Karpas-422 (cell line): ENCODE results near the gene STMN3. TPM values are rescaled to one million over a fixed set of nuclear protein-coding genes. Genes with fewer than 3 reads are reported as not detected.

ENCODE experiments used
- DNase-seq: peaks from one replicate; pipeline ENCODE4 v3.0.0-alpha.2; 2015
- H2AFZ ChIP-seq: fragments of 200-600 bp; sonication (generic); 2 replicates; pipeline ENCODE4 v1.6.1; 2014; ENCODE audit warnings: antibody characterized with exemption, low read length, mixed read lengths
- H3K27ac ChIP-seq: fragments of 200-600 bp; sonication (generic); 2 replicates; pipeline ENCODE4 v1.5.1; 2014; ENCODE audit warnings: mild to moderate bottlenecking, low read length, moderate library complexity
- H3K27me3 ChIP-seq: fragments of 200-600 bp; sonication (generic); 2 replicates; pipeline ENCODE4 v1.6.1; 2014; ENCODE audit warnings: low read length, mixed read lengths
- H3K36me3 ChIP-seq: fragments of 200-600 bp; sonication (generic); 2 replicates; pipeline ENCODE4 v1.6.1; 2014; ENCODE audit warnings: low read length, mixed read lengths; ENCODE audit not compliant: insufficient read depth
- H3K4me1 ChIP-seq: fragments of 200-600 bp; sonication (generic); 2 replicates; pipeline ENCODE4 v1.6.1; 2014; ENCODE audit warnings: mild to moderate bottlenecking, low read length, mixed read lengths
- H3K4me2 ChIP-seq: fragments of 200-600 bp; sonication (generic); 2 replicates; pipeline ENCODE4 v1.6.1; 2014; ENCODE audit warnings: low read length, low read depth, mild to moderate bottlenecking; ENCODE audit not compliant: poor library complexity, severe bottlenecking
- H3K4me3 ChIP-seq: fragments of 200-600 bp; sonication (generic); 2 replicates; pipeline ENCODE4 v1.5.1; 2014; ENCODE audit warnings: mild to moderate bottlenecking, antibody characterized with exemption, low read length, mixed read lengths
- H3K79me2 ChIP-seq: fragments of 200-600 bp; sonication (generic); 2 replicates; pipeline ENCODE4 v1.6.1; 2014; ENCODE audit warnings: mild to moderate bottlenecking, low read length, mixed read lengths
- H3K9ac ChIP-seq: fragments of 200-600 bp; sonication (generic); 2 replicates; pipeline ENCODE4 v1.6.0; 2014; ENCODE audit warnings: low read length
- H3K9me2 ChIP-seq: fragments of 200-600 bp; sonication (generic), shearing (Covaris generic); replicated peaks from 2 replicates; pipeline ENCODE4 v1.6.0; 2014; ENCODE audit warnings: mild to moderate bottlenecking, low read length, moderate library complexity; ENCODE audit not compliant: insufficient read depth
- H3K9me3 ChIP-seq: fragments of 300-700, 200-600 bp; sonication (generic); 2 replicates; pipeline ENCODE4 v1.6.1; 2014; ENCODE audit warnings: low read length, mixed read lengths
- H4K20me1 ChIP-seq: fragments of 200-600 bp; sonication (generic); 2 replicates; pipeline ENCODE4 v1.6.1; 2014; ENCODE audit warnings: mild to moderate bottlenecking, antibody characterized with exemption, low read length, low read depth; ENCODE audit not compliant: insufficient read depth
- total RNA-seq: library from RNA; depleted of rRNA; stranded (reverse); fragments of >200 nt; shearing (Covaris generic); gene quantifications from 2 replicates; pipeline ENCODE4 v1.2.3, GENCODE V29; 2014; ENCODE audit warnings: low replicate concordance

The STMN3 gene
- total RNA-seq, 1 experiment from 2014 or later, result 1.4 TPM

- peaks cover 19% of the 10 kb centered on the region for H3K4me1 ChIP-seq
These were observed 24.8 kb downstream of the STMN3 start for GRCh38 chr20:63628246-63628975.

GRCh38 chr20:63627751-63628245 is 25.4 kb downstream of the STMN3 start:
- Histone ChIP-seq H3K4me1 (peaks cover 19% of the 10 kb centered on the region), H3K9ac (peak overlapping the region; percentile 98), H3K9me2 (no peaks in the 10 kb centered on the region), H3K36me3 (no peaks in the 10 kb centered on the region), H3K4me3 (peak overlapping the region; percentile 85), H3K79me2 (peaks cover 34% of the 10 kb centered on the region), H3K9me3 (no peaks in the 10 kb centered on the region), H2AFZ (no peak overlapping the region), H3K27me3 (no peaks in the 10 kb centered on the region), H3K27ac (no peak overlapping the region), H4K20me1 (no peaks in the 10 kb centered on the region), H3K4me2 (peak overlapping the region; percentile 86)
- no peak for DNase-seq

More at GRCh38 chr20:63628246-63628975, 24.8 kb downstream of the STMN3 start:
- Histone ChIP-seq H3K27ac (no peak overlapping the region), H4K20me1 (no peaks in the 10 kb centered on the region), H3K9me3 (no peaks in the 10 kb centered on the region), H3K9me2 (no peaks in the 10 kb centered on the region), H3K27me3 (no peaks in the 10 kb centered on the region), H3K36me3 (no peaks in the 10 kb centered on the region), H3K79me2 (peaks cover 28% of the 10 kb centered on the region), H3K4me3 (peak overlapping the region; percentile 85), H3K4me2 (peak overlapping the region; percentile 86), H2AFZ (no peak overlapping the region), H3K9ac (peak overlapping the region; percentile 98)
- DNase-seq, result peak; percentile 49

- H4K20me1 ChIP-seq, result no peaks in the 10 kb centered on the region
- H3K27ac ChIP-seq, result peak overlapping the region; percentile 39; the same call in 1 of the 2 replicates
- no peaks in the 10 kb centered on the region for H3K9me3 ChIP-seq
- H3K4me1 ChIP-seq, result peaks cover 19% of the 10 kb centered on the region
- peak overlapping the region; percentile 85 for H3K4me3 ChIP-seq
- no peaks in the 10 kb centered on the region for H3K36me3 ChIP-seq
- peak overlapping the region; percentile 86 for H3K4me2 ChIP-seq
- peak; percentile 97 for DNase-seq
- H3K27me3 ChIP-seq, result no peaks in the 10 kb centered on the region
- H2AFZ ChIP-seq, result peak overlapping the region; percentile 71
- peak overlapping the region; percentile 98 for H3K9ac ChIP-seq
- H3K79me2 ChIP-seq, result peaks cover 40% of the 10 kb centered on the region
- H3K9me2 ChIP-seq, result no peaks in the 10 kb centered on the region
These were observed 26.0 kb downstream of the STMN3 start for GRCh38 chr20:63627129-63627750.

- Histone ChIP-seq H3K27ac (peak within 1 kb of the TSS; percentile 89), H3K4me1 (peaks cover 19% of the 10 kb centered on the region), H3K9me2 (no peaks in the 10 kb centered on the region), H3K4me3 (peak within 1 kb of the TSS; percentile 85), H3K9ac (peak within 1 kb of the TSS; percentile 98), H3K4me2 (peak within 1 kb of the TSS; percentile 94), H3K79me2 (peaks cover 46% of the 10 kb centered on the region), H3K27me3 (no peaks in the 10 kb centered on the region), H3K36me3 (no peaks in the 10 kb centered on the region), H3K9me3 (no peaks in the 10 kb centered on the region), H4K20me1 (no peaks in the 10 kb centered on the region), H2AFZ (peak within 1 kb of the TSS; percentile 71)
- peak; percentile 90 for DNase-seq
These were observed 26.6 kb downstream of the STMN3 start, which contains the start of gene GMEB2 for GRCh38 chr20:63626424-63627128. Gene GMEB2 (minus strand): TSS chr20:63627101. CDS start chr20:63619397, 7,704 bp downstream.

- H3K9me3 ChIP-seq, result no peaks in the 10 kb centered on the region
- peaks cover 51% of the 10 kb centered on the region for H3K79me2 ChIP-seq
- H3K4me2 ChIP-seq, result peak overlapping the region; percentile 94
- peak; percentile 73 for DNase-seq
- H3K9ac ChIP-seq, result peak overlapping the region; percentile 98
- H3K27me3 ChIP-seq, result no peaks in the 10 kb centered on the region
- H3K36me3 ChIP-seq, result no peaks in the 10 kb centered on the region
- H4K20me1 ChIP-seq, result no peaks in the 10 kb centered on the region
- no peaks in the 10 kb centered on the region for H3K9me2 ChIP-seq
- peak overlapping the region; percentile 89 for H3K27ac ChIP-seq
- peak overlapping the region; percentile 76 for H3K4me3 ChIP-seq
- peaks cover 19% of the 10 kb centered on the region for H3K4me1 ChIP-seq
- H2AFZ ChIP-seq, result no peak overlapping the region
These were observed 27.3 kb downstream of the STMN3 start for GRCh38 chr20:63625771-63626423.

GRCh38 chr20:63624486-63624885 is 28.7 kb downstream of the STMN3 start:
- no peaks in the 10 kb centered on the region for H3K36me3 ChIP-seq
- no peak overlapping the region for H3K4me3 ChIP-seq
- H3K4me2 ChIP-seq, result no peak overlapping the region
- H3K27ac ChIP-seq, result no peak overlapping the region
- DNase-seq, result no peak
- H3K79me2 ChIP-seq, result peaks cover 65% of the 10 kb centered on the region
- no peak overlapping the region for H2AFZ ChIP-seq
- H3K9me3 ChIP-seq, result no peaks in the 10 kb centered on the region
- H4K20me1 ChIP-seq, result no peaks in the 10 kb centered on the region
- H3K9me2 ChIP-seq, result no peaks in the 10 kb centered on the region
- peaks cover 19% of the 10 kb centered on the region for H3K4me1 ChIP-seq
- no peaks in the 10 kb centered on the region for H3K27me3 ChIP-seq
- H3K9ac ChIP-seq, result no peak overlapping the region

GRCh38 chr20:63622732-63623131 is 30.5 kb downstream of the STMN3 start:
- no peak overlapping the region for H3K9ac ChIP-seq
- no peak overlapping the region for H3K4me3 ChIP-seq
- H3K4me1 ChIP-seq, result peaks cover 9% of the 10 kb centered on the region
- H3K79me2 ChIP-seq, result peaks cover 77% of the 10 kb centered on the region
- no peaks in the 10 kb centered on the region for H3K36me3 ChIP-seq
- no peaks in the 10 kb centered on the region for H3K9me3 ChIP-seq
- H3K27me3 ChIP-seq, result no peaks in the 10 kb centered on the region
- H3K4me2 ChIP-seq, result no peak overlapping the region
- H3K9me2 ChIP-seq, result no peaks in the 10 kb centered on the region
- no peak for DNase-seq
- 0 out of 2 replicates have a peak, but pooled peaks cover 3% of the 10 kb centered on the region for H4K20me1 ChIP-seq
- H2AFZ ChIP-seq, result no peak overlapping the region
- H3K27ac ChIP-seq, result no peak overlapping the region
